MM.1S (cell line): ENCODE data around the gene KCNB1.

Experiments used
- DNase-seq: peaks from one replicate; pipeline ENCODE4 v3.0.0-alpha.2; 2015
- H2AFZ ChIP-seq: fragments of 300-600 bp; sonication (generic); 2 replicates; pipeline ENCODE4 v1.6.0; 2016; ENCODE audit warnings: antibody characterized with exemption, low read length
- H3F3A ChIP-seq: fragments of 300-600 bp; sonication (generic); 2 replicates; pipeline ENCODE4 v1.6.1; 2016; ENCODE audit warnings: mild to moderate bottlenecking, antibody characterized with exemption, low read length, moderate library complexity, mixed read lengths; ENCODE audit not compliant: insufficient read depth
- H3K27ac ChIP-seq: fragments of 300-600 bp; sonication (generic); 2 replicates; pipeline ENCODE4 v1.5.1; 2016; ENCODE audit warnings: mild to moderate bottlenecking, low read length
- H3K27me3 ChIP-seq: fragments of 300-600 bp; sonication (generic); replicated peaks from 2 replicates; pipeline ENCODE4 v1.6.0; 2016; ENCODE audit warnings: low read length; ENCODE audit not compliant: insufficient read depth
- H3K36me3 ChIP-seq: fragments of 300-600 bp; sonication (generic); replicated peaks from 2 replicates; pipeline ENCODE4 v1.6.1; 2016; ENCODE audit warnings: mild to moderate bottlenecking, low read length, mixed read lengths; ENCODE audit not compliant: insufficient read depth
- H3K4me1 ChIP-seq: fragments of 300-600 bp; sonication (generic); 2 replicates; pipeline ENCODE4 v1.6.1; 2016; ENCODE audit warnings: low read length, mixed read lengths
- H3K4me2 ChIP-seq: fragments of 300-600 bp; sonication (generic); 2 replicates; pipeline ENCODE4 v1.6.0; 2016; ENCODE audit warnings: low read depth, low read length
- H3K4me3 ChIP-seq: fragments of 300-600 bp; sonication (generic); 2 replicates; pipeline ENCODE4 v1.5.1; 2016; ENCODE audit warnings: low read length, mixed read lengths
- H3K79me2 ChIP-seq: fragments of 300-600 bp; sonication (generic); 2 replicates; pipeline ENCODE4 v1.6.1; 2016; ENCODE audit warnings: mixed run types, low read length, mixed read lengths
- H3K9ac ChIP-seq: fragments of 300-600 bp; sonication (generic); 2 replicates; pipeline ENCODE4 v1.6.1; 2016; ENCODE audit warnings: low read length, mixed read lengths
- H3K9me2 ChIP-seq: fragments of 300-600 bp; sonication (generic); replicated peaks from 2 replicates; pipeline ENCODE4 v1.6.1; 2016; ENCODE audit warnings: mild to moderate bottlenecking, low read length, mixed read lengths; ENCODE audit not compliant: insufficient read depth
- H3K9me3 ChIP-seq: fragments of 300-600 bp; sonication (generic); replicated peaks from 2 replicates; pipeline ENCODE4 v1.6.1; 2016; ENCODE audit warnings: mild to moderate bottlenecking, low read length, mixed read lengths; ENCODE audit not compliant: insufficient read depth
- H4K20me1 ChIP-seq: fragments of 300-600 bp; sonication (generic); 2 replicates; pipeline ENCODE4 v1.6.1; 2016; ENCODE audit warnings: mild to moderate bottlenecking, low read length, moderate library complexity, mixed read lengths; ENCODE audit not compliant: insufficient read depth
- EZH2 ChIP-seq: fragments of 300-600 bp; sonication (generic); optimal IDR thresholded peaks from 2 replicates; pipeline ENCODE3; 2017; ENCODE audit warnings: low read depth, mild to moderate bottlenecking, antibody characterized with exemption, low read length, mixed read lengths
- EZH2phosphoT487 ChIP-seq: fragments of 300-600 bp; sonication (generic); IDR thresholded peaks from 2 replicates; pipeline ENCODE4 v1.6.1; 2018; ENCODE audit warnings: antibody characterized with exemption, low read length
- TF ChIP-seq, protein P1 (sequence below): fragments of 300-600 bp; sonication (generic); IDR thresholded peaks from 2 replicates; pipeline ENCODE4 v1.5.1; 2016; ENCODE audit warnings: antibody characterized with exemption, low read length, mixed read lengths

The KCNB1 gene

GRCh38 chr20:49409302-49409974 lies 73.0 kb downstream of the KCNB1 start:
- Histone ChIP-seq H3K4me2 (no peak overlapping the region), H3K27me3 (peaks cover 6% of the 10 kb centered on the region; the same call in 1 of the 2 replicates), H4K20me1 (no peaks in the 10 kb centered on the region), H3K4me3 (no peak overlapping the region), H3K9ac (no peak overlapping the region), H3F3A (no peaks in the 10 kb centered on the region), H3K4me1 (no peaks in the 10 kb centered on the region), H3K27ac (no peak overlapping the region), H3K9me3 (no peaks in the 10 kb centered on the region), H3K36me3 (no peaks in the 10 kb centered on the region), H3K79me2 (no peaks in the 10 kb centered on the region), H2AFZ (no peak overlapping the region), H3K9me2 (no peaks in the 10 kb centered on the region)
- TF ChIP-seq EZH2 (no peak), EZH2phosphoT487 (no peak)
- TF ChIP-seq, protein P1, sequence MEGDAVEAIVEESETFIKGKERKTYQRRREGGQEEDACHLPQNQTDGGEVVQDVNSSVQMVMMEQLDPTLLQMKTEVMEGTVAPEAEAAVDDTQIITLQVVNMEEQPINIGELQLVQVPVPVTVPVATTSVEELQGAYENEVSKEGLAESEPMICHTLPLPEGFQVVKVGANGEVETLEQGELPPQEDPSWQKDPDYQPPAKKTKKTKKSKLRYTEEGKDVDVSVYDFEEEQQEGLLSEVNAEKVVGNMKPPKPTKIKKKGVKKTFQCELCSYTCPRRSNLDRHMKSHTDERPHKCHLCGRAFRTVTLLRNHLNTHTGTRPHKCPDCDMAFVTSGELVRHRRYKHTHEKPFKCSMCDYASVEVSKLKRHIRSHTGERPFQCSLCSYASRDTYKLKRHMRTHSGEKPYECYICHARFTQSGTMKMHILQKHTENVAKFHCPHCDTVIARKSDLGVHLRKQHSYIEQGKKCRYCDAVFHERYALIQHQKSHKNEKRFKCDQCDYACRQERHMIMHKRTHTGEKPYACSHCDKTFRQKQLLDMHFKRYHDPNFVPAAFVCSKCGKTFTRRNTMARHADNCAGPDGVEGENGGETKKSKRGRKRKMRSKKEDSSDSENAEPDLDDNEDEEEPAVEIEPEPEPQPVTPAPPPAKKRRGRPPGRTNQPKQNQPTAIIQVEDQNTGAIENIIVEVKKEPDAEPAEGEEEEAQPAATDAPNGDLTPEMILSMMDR: no peak
- DNase-seq: no peak

DNA sequence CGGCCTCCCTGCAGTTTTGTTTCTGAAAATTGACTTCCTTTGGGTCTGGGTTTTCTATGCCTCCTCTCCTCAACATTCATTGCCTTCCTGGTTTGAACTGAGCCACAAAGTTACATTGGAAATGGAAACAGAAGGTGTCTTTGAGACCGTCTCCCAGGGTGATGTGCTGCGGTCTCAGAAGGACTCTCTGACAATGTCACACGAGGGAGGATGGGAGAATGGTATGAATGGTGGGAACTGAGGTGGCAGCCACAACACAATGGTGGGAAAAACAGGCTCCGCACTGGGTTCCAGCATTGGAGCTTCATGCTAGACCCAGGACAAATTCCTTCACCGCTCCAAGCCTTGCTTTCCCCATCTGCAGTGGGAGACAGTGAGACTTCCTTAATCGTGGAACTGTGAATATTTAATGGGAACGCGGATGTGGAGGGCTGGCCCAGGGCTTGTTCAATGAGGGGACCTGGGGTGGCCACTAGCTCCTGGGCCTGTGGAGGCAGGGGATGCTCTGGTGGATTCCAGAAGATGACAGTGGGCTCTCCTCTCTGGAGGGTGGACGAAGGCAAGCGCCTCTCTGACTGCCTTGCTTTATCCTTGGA lies 73.9 kb downstream of the KCNB1 start:
- no peak overlapping the region for H3K9ac ChIP-seq
- no peak overlapping the region for H3K27ac ChIP-seq
- no peaks in the 10 kb centered on the region for H3K9me2 ChIP-seq
- no peak for DNase-seq
- H2AFZ ChIP-seq: no peak overlapping the region
- peaks cover 6% of the 10 kb centered on the region; the same call in 1 of the 2 replicates for H3K27me3 ChIP-seq
- H4K20me1 ChIP-seq: no peaks in the 10 kb centered on the region
- H3F3A ChIP-seq: no peaks in the 10 kb centered on the region
- no peaks in the 10 kb centered on the region for H3K4me1 ChIP-seq
- no peaks in the 10 kb centered on the region for H3K9me3 ChIP-seq
- TF ChIP-seq, protein P1: no peak
- TF ChIP-seq EZH2phosphoT487: no peak
- no peak for TF ChIP-seq EZH2
- no peaks in the 10 kb centered on the region for H3K36me3 ChIP-seq
- H3K4me3 ChIP-seq: no peak overlapping the region
- no peak overlapping the region for H3K4me2 ChIP-seq
- no peaks in the 10 kb centered on the region for H3K79me2 ChIP-seq

GRCh38 chr20:49406666-49407065 lies 75.8 kb downstream of the KCNB1 start:
- no peak for TF ChIP-seq EZH2
- TF ChIP-seq, protein P1: no peak
- no peak for TF ChIP-seq EZH2phosphoT487
- H3K36me3 ChIP-seq: no peaks in the 10 kb centered on the region
- no peaks in the 10 kb centered on the region for H3F3A ChIP-seq
- no peak overlapping the region for H3K4me3 ChIP-seq
- no peaks in the 10 kb centered on the region for H4K20me1 ChIP-seq
- H3K9me2 ChIP-seq: no peaks in the 10 kb centered on the region
- DNase-seq: no peak
- H2AFZ ChIP-seq: no peak overlapping the region
- no peak overlapping the region for H3K9ac ChIP-seq
- H3K4me1 ChIP-seq: no peaks in the 10 kb centered on the region
- peaks cover 6% of the 10 kb centered on the region; the same call in 1 of the 2 replicates for H3K27me3 ChIP-seq
- H3K79me2 ChIP-seq: no peaks in the 10 kb centered on the region
- H3K27ac ChIP-seq: no peak overlapping the region
- H3K4me2 ChIP-seq: no peak overlapping the region
- no peaks in the 10 kb centered on the region for H3K9me3 ChIP-seq
